GM12878 (cell line): Measurements from ENCODE around the gene ITSN1. TPM values are rescaled to one million over a fixed set of nuclear protein-coding genes. Genes with fewer than 3 reads are reported as not detected.

Experiments
- ATAC-seq: fragments of 200-7000 bp; cut with Tn5 transposase; 3 replicates; pipeline ENCODE4 v1.9.1; 2020; ENCODE audit warnings: mild to moderate bottlenecking, moderate library complexity
- BruUV-seq: library from RNA; stranded (reverse); fragments of 400-500 nt; replicated peaks from 2 replicates; lab custom pipeline; 2021; lab: Mats Ljungman, UMichigan
- CTCF ChIA-PET: fragments of 300-600 bp; sonication (Branson Sonifier 250); formaldehyde crosslinking; extraction: SDS; loops from one replicate; lab custom pipeline; 2021; ENCODE audit warnings: inconsistent platforms; lab: Yijun Ruan, JAX
- POLR2A ChIA-PET: fragments of 350-600 bp; formaldehyde crosslinking; extraction: SDS; loops from one replicate; lab custom pipeline; 2021; ENCODE audit warnings: inconsistent platforms; lab: Charles Lee
- RAD21 ChIA-PET: fragments of 300-600 bp; sonication (Branson Sonifier 250); formaldehyde crosslinking; loops from one replicate; lab custom pipeline; 2023; ENCODE audit warnings: antibody characterized with exemption; ENCODE audit not compliant: unreplicated experiment; lab: Charles Lee
- SMC1A ChIA-PET: fragments of 300-600 bp; sonication (Branson Sonifier 250); formaldehyde crosslinking; loops from one replicate; lab custom pipeline; 2023; ENCODE audit not compliant: unreplicated experiment, uncharacterized antibody; lab: Charles Lee
- DNase-seq: peaks from one replicate; pipeline ENCODE4 v3.0.0-alpha.2; 2011; ENCODE audit warnings: low read depth, low spot score
- FAIRE-seq: peaks from 3 replicates; lab custom pipeline; 2011; peaks lifted over from hg19 to GRCh38; lab: Jason Lieb, UNC
- H2AFZ ChIP-seq: 2 replicates; pipeline ENCODE4 v1.6.0; 2011; ENCODE audit warnings: low read depth, low read length, control low read depth; ENCODE audit not compliant: control insufficient read depth
- H3K27ac ChIP-seq: 2 replicates; pipeline ENCODE4 v1.5.1; 2011; ENCODE audit warnings: control low read depth; ENCODE audit not compliant: control insufficient read depth, insufficient read depth
- H3K27me3 ChIP-seq, 2 experiments: replicated peaks in 1 of 2; 2 replicates each; pipeline versions ENCODE4 v1.6.0 to v1.6.1; 2011; ENCODE audit warnings: low read length in 1 of 2; ENCODE audit not compliant: control insufficient read depth in 2 of 2, insufficient read depth in 2 of 2
- H3K36me3 ChIP-seq, 2 experiments: 2 replicates each; pipeline ENCODE4 v1.5.1; 2011; ENCODE audit warnings: low read length in 1 of 2; ENCODE audit not compliant: control insufficient read depth in 2 of 2, insufficient read depth in 2 of 2
- H3K4me1 ChIP-seq: 2 replicates; pipeline ENCODE4 v1.6.1; 2011; ENCODE audit warnings: mild to moderate bottlenecking, low read length, moderate library complexity, mixed read lengths; ENCODE audit not compliant: control insufficient read depth, insufficient read depth
- H3K4me2 ChIP-seq: 2 replicates; pipeline ENCODE4 v1.6.0; 2011; ENCODE audit warnings: control low read depth; ENCODE audit not compliant: control insufficient read depth, insufficient read depth
- H3K4me3 ChIP-seq: fragments of 200-600 bp; sonication (generic); 2 replicates; pipeline ENCODE4 v1.5.1; 2016
- H3K79me2 ChIP-seq: 2 replicates; pipeline ENCODE4 v1.6.0; 2011; ENCODE audit warnings: low read length; ENCODE audit not compliant: control insufficient read depth, insufficient read depth
- H3K9ac ChIP-seq: 2 replicates; pipeline ENCODE4 v1.8.0; 2011; ENCODE audit warnings: low read length, control low read depth, mixed read lengths; ENCODE audit not compliant: control insufficient read depth, insufficient read depth
- H3K9me3 ChIP-seq: replicated peaks from 3 replicates; pipeline ENCODE4 v1.5.1; 2011; ENCODE audit warnings: mild to moderate bottlenecking, low read length; ENCODE audit not compliant: control insufficient read depth, insufficient read depth
- H4K20me1 ChIP-seq: 2 replicates; pipeline ENCODE4 v1.6.0; 2011; ENCODE audit not compliant: control insufficient read depth, insufficient read depth
- EGR1 ChIP-seq, 2 experiments: IDR thresholded peaks; 1 replicate in 1 of 2; 2 replicates in 1 of 2; pipeline ENCODE4 v1.6.1; 2011 to 2012; ENCODE audit warnings: low read depth in 2 of 2, low read length in 2 of 2, borderline replicate concordance in 1 of 2, mild to moderate bottlenecking in 1 of 2, moderate library complexity in 1 of 2
- IRF3 ChIP-seq: fragments of 450-650 bp; IDR thresholded peaks from 2 replicates; pipeline ENCODE4 v1.6.1; 2014; ENCODE audit warnings: mild to moderate bottlenecking
- PAX5 ChIP-seq: IDR thresholded peaks from 2 replicates; pipeline ENCODE4 v1.6.1; 2011; ENCODE audit warnings: low read depth, low read length, borderline replicate concordance
- RB1 ChIP-seq: fragments of 450-650 bp; formaldehyde crosslinking; IDR thresholded peaks from 2 replicates; pipeline ENCODE4 v1.6.1; 2017; ENCODE audit warnings: mild to moderate bottlenecking, borderline replicate concordance
- TAF1 ChIP-seq: IDR thresholded peaks from 2 replicates; pipeline ENCODE4 v1.6.1; 2011; ENCODE audit warnings: mild to moderate bottlenecking, low read depth, low read length, borderline replicate concordance
- USF1 ChIP-seq: IDR thresholded peaks from 2 replicates; pipeline ENCODE4 v1.6.1; 2011; ENCODE audit warnings: borderline replicate concordance, low read depth, mild to moderate bottlenecking, moderate library complexity, mixed read lengths, low read length; ENCODE audit not compliant: insufficient read depth; ENCODE audit errors: extremely low read length
- ZNF217 ChIP-seq: fragments of 450-650 bp; IDR thresholded peaks from 2 replicates; pipeline ENCODE4 v1.6.1; 2017; ENCODE audit warnings: antibody characterized with exemption, mild to moderate bottlenecking
- ZNF622 ChIP-seq: fragments of 450-650 bp; IDR thresholded peaks from 2 replicates; pipeline ENCODE4 v1.6.1; 2017; ENCODE audit warnings: mild to moderate bottlenecking, inconsistent platforms
- whole genome bisulfite sequencing: methylation state at CpG from one replicate; pipeline ENCODE4 v1.1.6; 2016; ENCODE audit warnings: low lambda C conversion rate; ENCODE audit not compliant: insufficient replicate concordance, insufficient coverage; ENCODE audit errors: missing lambda C conversion rate; 5-methylcytosine and 5-hydroxymethylcytosine counted together
- in situ Hi-C: fragments of 300-500 bp; cut with MboI; formaldehyde crosslinking; loops from 9 replicates; pipeline ENCODE4 v1.14.3; 2018; ENCODE audit warnings: mixed read lengths
- intact Hi-C: fragments of 100-400 bp; cut with micrococcal nuclease; formaldehyde crosslinking; loops from one replicate; pipeline ENCODE4 v1.14.2; 2022; ENCODE audit not compliant: unreplicated experiment
- polyA plus RNA-seq, 11 experiments: library from polyadenylated mRNA; depleted of rRNA in 4 of 11; unstranded in 6 of 11; stranded (reverse) in 5 of 11; fragments of >200 nt; fragmentation: Nextera tagmentation in 4 of 11; fragmentation: Illumina TruSeq in 1 of 11; extraction: Ambion mirVana in 4 of 11; extraction: Trizol in 1 of 11; gene quantifications; 1 replicate in 1 of 11; 2 replicates in 10 of 11; pipeline versions ENCODE4 v1.2.1 to v1.2.3, GENCODE V29; 2011 to 2016; ENCODE audit warnings: inconsistent platforms in 2 of 11, missing spikeins in 2 of 11, low read depth in 1 of 11
- total RNA-seq, 4 experiments: library from RNA; depleted of rRNA in 3 of 4; stranded (reverse); fragments of >200 nt in 3 of 4; fragmentation: Illumina TruSeq in 1 of 4; extraction: Trizol in 1 of 4; gene quantifications; 2 replicates each; pipeline versions ENCODE4 v1.2.1 to v1.2.3, GENCODE V29; 2013 to 2021

ITSN1 gene
- total and polyA plus RNA-seq, 10 of the 15 experiments (the other 5 are each of a cell fraction or from before 2014, with no cell fraction given) = 0.89 to 10.6 (median 4.8) TPM

- no peaks in the 10 kb centered on the region for H4K20me1 ChIP-seq
- in situ Hi-C loops = no loop called here
- POLR2A ChIA-PET = no interaction called here
- TF ChIP-seq ZNF217 (no peak), RB1 (no peak)
- TF ChIP-seq, all 136 proteins: peak for 0
- Histone ChIP-seq H3K4me1 (no peaks in the 10 kb centered on the region), H3K79me2 (no peaks in the 10 kb centered on the region), H3K27ac (no peak overlapping the region), H3K36me3 (peaks cover 0 to 4% of the 10 kb centered on the region in 2 experiments; a peak in 1 of 4 replicates), H3K9me3 (no peaks in the 10 kb centered on the region), H3K4me2 (no peak overlapping the region), H3K27me3 (no peaks in the 10 kb centered on the region), H3K4me3 (no peak overlapping the region), H2AFZ (no peak overlapping the region), H3K9ac (no peak overlapping the region)
- TSS peak; percentile 51 for BruUV-seq
- ChIA-PET RAD21 (no interaction called here), CTCF (interaction anchor here (4.5 kb wide), 1 partner anchor 13 kb away, joined by 27 read pairs; no protein-coding TSS in a partner anchor), SMC1A (no interaction called here)
- 97% methylated on average over 2 of the region's 2 CpGs for WGBS
- ATAC-seq = no peak
- intact Hi-C loops = no loop called here
- no peak for FAIRE-seq
- DNase-seq = no peak
Measured at GRCh38 chr21:33618407-33618806, 23.9 kb upstream of the ITSN1 start.

- H3K36me3 ChIP-seq = peaks cover 0 to 4% of the 10 kb centered on the region in 2 experiments; a peak in 1 of 4 replicates
- H3K27ac ChIP-seq = no peak overlapping the region
- H3K27me3 ChIP-seq = no peaks in the 10 kb centered on the region
- H2AFZ ChIP-seq = no peak overlapping the region
- no TSS peak for BruUV-seq
- H3K4me3 ChIP-seq = no peak overlapping the region
- ChIA-PET RAD21 (no interaction called here), CTCF (interaction anchor here (4.5 kb wide), 1 partner anchor 14 kb away, joined by 27 read pairs; no protein-coding TSS in a partner anchor), POLR2A (interaction anchor here (0.6 kb wide), 2 partner anchors 22 to 902 kb away, joined by 3 read pairs; partner anchors contain the start of gene CRYZL1), SMC1A (interaction anchor here (1.8 kb wide), 1 partner anchor 14 kb away, joined by 3 read pairs; no protein-coding TSS in a partner anchor)
- in situ Hi-C loops (no loop called here), intact Hi-C loops (no loop called here)
- no peak overlapping the region for H3K4me2 ChIP-seq
- no peaks in the 10 kb centered on the region for H3K4me1 ChIP-seq
- no peak for ATAC-seq
- TF ChIP-seq PAX5 (no peak), TAF1 (no peak), IRF3 (no peak), ZNF622 (no peak), USF1 (no peak), EGR1 (IDR thresholded peaks at IDR 0.05; ENCODE audit: borderline replicate concordance in 1 of 2, low read depth in 2 of 2, low read length in 2 of 2) (no peak)
- no peaks in the 10 kb centered on the region for H4K20me1 ChIP-seq
- no peaks in the 10 kb centered on the region for H3K9me3 ChIP-seq
- H3K9ac ChIP-seq = no peak overlapping the region
- no peak for FAIRE-seq
- H3K79me2 ChIP-seq = no peaks in the 10 kb centered on the region
- DNase-seq = no peak
- 91% methylated on average over 4 of the region's 4 CpGs for WGBS
Measured at GRCh38 chr21:33619726-33620125, 22.6 kb upstream of the ITSN1 start.
